Measurements from ENCODE around the gene KCNE3. TPM values are rescaled to one million over a fixed set of nuclear protein-coding genes. Genes with fewer than 3 reads are reported as not detected.

KCNE3 gene
- polyA plus RNA-seq, 1 donor (not counting 4 experiments of a cell fraction or from before 2014, with no cell fraction given), result not detected

DNA sequence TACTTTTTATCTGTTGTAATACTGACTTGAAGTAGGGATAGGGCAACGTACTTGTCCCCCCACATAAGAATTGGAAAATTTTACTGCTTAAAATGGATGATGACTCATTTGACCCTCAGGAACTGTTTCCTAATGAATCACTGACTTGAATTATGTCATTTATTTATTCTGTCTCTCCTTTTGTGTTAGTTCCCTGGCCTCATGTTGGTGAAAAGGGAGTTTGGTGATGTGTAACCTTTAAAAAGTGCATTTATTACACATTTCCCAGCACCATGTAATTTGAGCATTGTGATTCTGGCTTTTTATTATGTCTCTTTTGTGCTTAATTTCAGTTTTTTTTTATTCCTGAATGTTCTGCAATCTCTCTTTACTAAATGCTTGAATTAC is 48.8 kb downstream of the KCNE3 start:
- Histone ChIP-seq H3K9ac (ENCODE audit: control insufficient read depth, extremely low read depth, insufficient read depth, low read length) (no peak overlapping the region), H3K9me3 (ENCODE audit: control insufficient read depth, low read depth, low read length) (no peaks in the 10 kb centered on the region), H2AFZ (ENCODE audit: control insufficient read depth, low read length) (no peak overlapping the region), H3K4me2 (ENCODE audit: control insufficient read depth, extremely low read depth, insufficient read depth, low read depth, low read length) (peak overlapping the region; percentile 33), H3K27me3 (ENCODE audit: control insufficient read depth, extremely low read depth, insufficient read depth, low read length) (no peaks in the 10 kb centered on the region), H3K9me1 (ENCODE audit: control insufficient read depth, extremely low read depth, insufficient read depth, low read length) (no peaks in the 10 kb centered on the region), H3K79me2 (ENCODE audit: control insufficient read depth, insufficient read depth, low read length) (no peaks in the 10 kb centered on the region), H3K4me1 (ENCODE audit: control insufficient read depth, extremely low read depth, insufficient read depth, low read length) (peaks cover 24% of the 10 kb centered on the region), H4K20me1 (ENCODE audit: control insufficient read depth, extremely low read depth, insufficient read depth, low read length) (no peaks in the 10 kb centered on the region), H3K27ac (ENCODE audit: control insufficient read depth, insufficient read depth, low read length) (no peak overlapping the region), H3K4me3 (ENCODE audit: control insufficient read depth in 2 of 3, extremely low read depth in 1 of 3, insufficient read depth in 2 of 3, low read depth in 1 of 3, low read length in 3 of 3) (no peak overlapping the region), H3K36me3 (ENCODE audit: control insufficient read depth in 2 of 2, extremely low read depth in 1 of 2, insufficient read depth in 2 of 2, low read length in 2 of 2) (no peaks in the 10 kb centered on the region)
- dilution Hi-C loops (cut with MboI; ENCODE audit: extremely low pct_ligation_motif_present, low sequenced_read_pairs), result no loop called here
- FAIRE-seq, result peak; percentile 32
- no peak for TF ChIP-seq EZH2 (IDR thresholded peaks at IDR 0.05; ENCODE audit: low read length)
- TF ChIP-seq, protein P1, sequence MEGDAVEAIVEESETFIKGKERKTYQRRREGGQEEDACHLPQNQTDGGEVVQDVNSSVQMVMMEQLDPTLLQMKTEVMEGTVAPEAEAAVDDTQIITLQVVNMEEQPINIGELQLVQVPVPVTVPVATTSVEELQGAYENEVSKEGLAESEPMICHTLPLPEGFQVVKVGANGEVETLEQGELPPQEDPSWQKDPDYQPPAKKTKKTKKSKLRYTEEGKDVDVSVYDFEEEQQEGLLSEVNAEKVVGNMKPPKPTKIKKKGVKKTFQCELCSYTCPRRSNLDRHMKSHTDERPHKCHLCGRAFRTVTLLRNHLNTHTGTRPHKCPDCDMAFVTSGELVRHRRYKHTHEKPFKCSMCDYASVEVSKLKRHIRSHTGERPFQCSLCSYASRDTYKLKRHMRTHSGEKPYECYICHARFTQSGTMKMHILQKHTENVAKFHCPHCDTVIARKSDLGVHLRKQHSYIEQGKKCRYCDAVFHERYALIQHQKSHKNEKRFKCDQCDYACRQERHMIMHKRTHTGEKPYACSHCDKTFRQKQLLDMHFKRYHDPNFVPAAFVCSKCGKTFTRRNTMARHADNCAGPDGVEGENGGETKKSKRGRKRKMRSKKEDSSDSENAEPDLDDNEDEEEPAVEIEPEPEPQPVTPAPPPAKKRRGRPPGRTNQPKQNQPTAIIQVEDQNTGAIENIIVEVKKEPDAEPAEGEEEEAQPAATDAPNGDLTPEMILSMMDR (optimal IDR thresholded peaks at IDR 0.05 in 1 of 3, IDR thresholded peaks at IDR 0.05 in 1 of 3, conservative IDR thresholded peaks at IDR 0.05 in 1 of 3; ENCODE audit: extremely low read depth in 1 of 3, insufficient read depth in 2 of 3, low read length in 3 of 3), result no peak
- no peak for DNase-seq (ENCODE audit: low read depth, low spot score)

DNA sequence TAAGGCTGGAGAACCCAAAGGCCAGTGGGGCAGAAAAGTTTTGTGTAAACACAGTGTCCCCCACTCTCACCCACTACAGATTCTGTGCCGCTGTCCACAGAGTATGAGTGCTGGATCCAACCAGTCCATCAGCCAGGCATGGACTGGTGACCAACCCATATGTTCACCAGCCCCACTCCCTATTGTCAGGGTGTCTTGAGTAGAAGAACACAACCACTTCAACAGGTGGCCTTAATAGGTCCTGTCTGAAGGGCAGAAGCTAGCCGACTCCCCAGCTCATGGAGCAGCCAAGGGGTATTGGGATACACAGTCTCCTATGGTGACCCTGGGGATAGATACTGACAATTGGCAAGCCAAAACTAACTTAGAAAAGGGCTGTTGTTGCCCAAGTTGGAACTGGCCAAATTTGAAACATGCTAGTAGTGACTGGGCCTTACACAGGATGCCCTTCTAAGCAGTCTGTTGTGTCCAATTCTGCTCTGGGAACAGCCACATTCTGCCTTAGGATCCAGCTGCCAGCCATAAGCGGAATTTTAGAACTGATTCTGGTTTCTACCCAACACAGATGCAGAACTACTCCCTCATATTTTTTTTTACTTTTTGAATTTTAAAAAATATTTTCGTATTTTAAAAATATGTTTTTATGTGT is 49.4 kb downstream of the KCNE3 start:
- FAIRE-seq, result no peak
- H3K27me3 ChIP-seq (ENCODE audit: control insufficient read depth, extremely low read depth, insufficient read depth, low read length), result no peaks in the 10 kb centered on the region
- peaks cover 26% of the 10 kb centered on the region for H3K4me1 ChIP-seq (ENCODE audit: control insufficient read depth, extremely low read depth, insufficient read depth, low read length)
- no peak overlapping the region for H3K4me3 ChIP-seq (ENCODE audit: control insufficient read depth in 2 of 3, extremely low read depth in 1 of 3, insufficient read depth in 2 of 3, low read depth in 1 of 3, low read length in 3 of 3)
- H2AFZ ChIP-seq (ENCODE audit: control insufficient read depth, low read length), result no peak overlapping the region
- no peaks in the 10 kb centered on the region for H4K20me1 ChIP-seq (ENCODE audit: control insufficient read depth, extremely low read depth, insufficient read depth, low read length)
- no peak for DNase-seq (ENCODE audit: low read depth, low spot score)
- H3K9ac ChIP-seq (ENCODE audit: control insufficient read depth, extremely low read depth, insufficient read depth, low read length), result no peak overlapping the region
- dilution Hi-C loops (cut with MboI; ENCODE audit: extremely low pct_ligation_motif_present, low sequenced_read_pairs), result no loop called here
- no peaks in the 10 kb centered on the region for H3K9me3 ChIP-seq (ENCODE audit: control insufficient read depth, low read depth, low read length)
- no peaks in the 10 kb centered on the region for H3K9me1 ChIP-seq (ENCODE audit: control insufficient read depth, extremely low read depth, insufficient read depth, low read length)
- peak overlapping the region; percentile 58 for H3K27ac ChIP-seq (ENCODE audit: control insufficient read depth, insufficient read depth, low read length)
- no peaks in the 10 kb centered on the region for H3K36me3 ChIP-seq (ENCODE audit: control insufficient read depth in 2 of 2, extremely low read depth in 1 of 2, insufficient read depth in 2 of 2, low read length in 2 of 2)
- H3K4me2 ChIP-seq (ENCODE audit: control insufficient read depth, extremely low read depth, insufficient read depth, low read depth, low read length), result peak overlapping the region; percentile 33
- TF ChIP-seq EZH2 (IDR thresholded peaks at IDR 0.05; ENCODE audit: low read length), result no peak
- TF ChIP-seq, protein P1 (optimal IDR thresholded peaks at IDR 0.05 in 1 of 3, IDR thresholded peaks at IDR 0.05 in 1 of 3, conservative IDR thresholded peaks at IDR 0.05 in 1 of 3; ENCODE audit: extremely low read depth in 1 of 3, insufficient read depth in 2 of 3, low read length in 3 of 3), result no peak
- H3K79me2 ChIP-seq (ENCODE audit: control insufficient read depth, insufficient read depth, low read length), result no peaks in the 10 kb centered on the region

All from keratinocyte (primary cell).